A673 (cell line): ENCODE measurements around the gene SLC7A5. TPM values are rescaled to one million over a fixed set of nuclear protein-coding genes. Genes with fewer than 3 reads are reported as not detected.

Experiments used
- BruUV-seq: library from RNA; stranded (reverse); fragments of 400-500 nt; replicated peaks from 2 replicates; lab custom pipeline; 2021; lab: Mats Ljungman, UMichigan
- CTCF ChIA-PET: fragments of 300-600 bp; sonication (Branson Sonifier 250); formaldehyde crosslinking; loops from one replicate; lab custom pipeline; 2022; ENCODE audit warnings: antibody characterized with exemption; lab: Charles Lee
- POLR2A ChIA-PET: fragments of 300-600 bp; sonication (Branson Sonifier 250); formaldehyde crosslinking; loops from one replicate; lab custom pipeline; 2022; ENCODE audit warnings: antibody characterized with exemption; ENCODE audit not compliant: low non-redundant PET; lab: Charles Lee
- DNase-seq: peaks from one replicate; pipeline ENCODE4 v3.0.0-alpha.2; 2015; ENCODE audit warnings: low spot score
- H3K27ac ChIP-seq: fragments of 200-600 bp; sonication (generic); 2 replicates; pipeline ENCODE4 v1.5.1; 2016; ENCODE audit warnings: mixed run types, low read depth, mild to moderate bottlenecking, mixed read lengths, antibody characterized with exemption, low read length; ENCODE audit not compliant: poor library complexity, severe bottlenecking
- H3K27me3 ChIP-seq: fragments of 200-600 bp; sonication (generic); replicated peaks from 2 replicates; pipeline ENCODE4 v1.6.1; 2017; ENCODE audit warnings: mixed run types, low read depth, mild to moderate bottlenecking, mixed read lengths, antibody characterized with exemption, low read length; ENCODE audit not compliant: insufficient read depth, poor library complexity
- H3K36me3 ChIP-seq: fragments of 200-600 bp; sonication (generic); 2 replicates; pipeline ENCODE4 v1.6.1; 2016; ENCODE audit warnings: mixed run types, mild to moderate bottlenecking, mixed read lengths, antibody characterized with exemption, low read length; ENCODE audit not compliant: insufficient read depth, poor library complexity, severe bottlenecking
- H3K4me1 ChIP-seq: fragments of 200-600 bp; sonication (generic); 2 replicates; pipeline ENCODE4 v1.6.1; 2017; ENCODE audit warnings: mixed run types, mild to moderate bottlenecking, mixed read lengths, antibody characterized with exemption, low read length; ENCODE audit not compliant: insufficient read depth, poor library complexity, severe bottlenecking
- H3K4me3 ChIP-seq: fragments of 200-600 bp; sonication (generic); 2 replicates; pipeline ENCODE4 v1.5.1; 2016; ENCODE audit warnings: low read depth, mixed run types, mild to moderate bottlenecking, mixed read lengths, low read length; ENCODE audit not compliant: poor library complexity, severe bottlenecking
- H3K9me3 ChIP-seq: fragments of 200-600 bp; sonication (generic); 2 replicates; pipeline ENCODE4 v1.6.1; 2016; ENCODE audit warnings: mixed run types, low read depth, mild to moderate bottlenecking, mixed read lengths, antibody characterized with exemption, low read length; ENCODE audit not compliant: poor library complexity, severe bottlenecking
- EZH2 ChIP-seq: fragments of 200-600 bp; sonication (generic); IDR thresholded peaks from 2 replicates; pipeline ENCODE4 v1.6.1; 2017; ENCODE audit warnings: borderline replicate concordance, low read depth, mild to moderate bottlenecking, mixed read lengths, antibody characterized with exemption, low read length; ENCODE audit not compliant: poor library complexity, severe bottlenecking
- intact Hi-C: fragments of 100-400 bp; cut with micrococcal nuclease; formaldehyde crosslinking; loops from one replicate; pipeline ENCODE4 v1.10.0; 2022; ENCODE audit not compliant: unreplicated experiment
- total RNA-seq: library from RNA; stranded (reverse); gene quantifications from 2 replicates; pipeline ENCODE4 v1.2.3, GENCODE V29; 2021
- TF ChIP-seq, protein P1 (sequence below): fragments of 300-800, 200-600 bp; sonication (generic); conservative IDR thresholded peaks from 2 replicates; pipeline ENCODE4 v1.5.1; 2017; ENCODE audit warnings: low read depth, mild to moderate bottlenecking, antibody characterized with exemption, low read length, moderate library complexity, mixed read lengths

SLC7A5 gene
- total RNA-seq, 1 experiment from 2014 or later: 371 TPM

DNA sequence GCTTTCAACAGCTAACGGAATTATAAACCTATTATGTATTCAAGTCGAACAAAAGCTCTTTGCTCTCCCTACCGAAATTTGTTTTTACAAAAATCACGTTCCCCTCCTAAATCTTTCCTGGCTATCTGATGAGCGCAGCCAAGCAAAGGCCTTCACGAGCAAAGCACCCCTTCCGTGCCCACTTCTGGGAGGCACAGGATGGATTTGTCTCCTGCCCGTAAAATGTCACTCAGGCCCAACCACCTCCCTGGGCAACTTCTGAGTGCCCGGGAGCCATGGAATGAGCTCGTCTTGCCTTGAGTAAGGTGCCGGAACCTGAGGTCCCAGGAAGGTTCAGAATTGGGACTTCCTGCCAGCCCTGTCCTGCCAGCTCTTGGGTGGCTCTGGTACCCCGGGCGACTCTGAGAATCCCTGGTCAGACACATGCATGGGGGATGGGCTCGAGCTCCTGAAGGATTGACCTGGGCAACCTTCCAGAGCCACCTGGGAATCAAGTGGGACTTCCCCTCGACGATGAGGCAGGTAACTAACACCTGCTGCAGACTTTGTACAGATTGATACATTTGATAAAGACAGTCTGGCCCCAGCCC, 19.8 kb downstream of the SLC7A5 start:
- H3K4me3 ChIP-seq: no peak overlapping the region
- intact Hi-C loops: loop anchor here (5.0 kb wide), 1 partner anchor 72 kb away; no protein-coding TSS in a partner anchor
- no peak for DNase-seq
- H3K9me3 ChIP-seq: no peaks in the 10 kb centered on the region
- POLR2A ChIA-PET: interaction anchor here (0.6 kb wide), 2 partner anchors 20 to 69 kb away, joined by 3 to 4 read pairs; partner anchors contain the start of gene SLC7A5
- H3K36me3 ChIP-seq: peaks cover 71% of the 10 kb centered on the region
- H3K27ac ChIP-seq: peak overlapping the region; percentile 40
- H3K27me3 ChIP-seq: no peaks in the 10 kb centered on the region
- CTCF ChIA-PET: interaction anchor here (0.7 to 1.7 kb wide), 3 partner anchors 21 to 69 kb away, joined by 5 to 9 read pairs (median 9); no protein-coding TSS in a partner anchor
- no peak for TF ChIP-seq EZH2
- TF ChIP-seq, protein P1, sequence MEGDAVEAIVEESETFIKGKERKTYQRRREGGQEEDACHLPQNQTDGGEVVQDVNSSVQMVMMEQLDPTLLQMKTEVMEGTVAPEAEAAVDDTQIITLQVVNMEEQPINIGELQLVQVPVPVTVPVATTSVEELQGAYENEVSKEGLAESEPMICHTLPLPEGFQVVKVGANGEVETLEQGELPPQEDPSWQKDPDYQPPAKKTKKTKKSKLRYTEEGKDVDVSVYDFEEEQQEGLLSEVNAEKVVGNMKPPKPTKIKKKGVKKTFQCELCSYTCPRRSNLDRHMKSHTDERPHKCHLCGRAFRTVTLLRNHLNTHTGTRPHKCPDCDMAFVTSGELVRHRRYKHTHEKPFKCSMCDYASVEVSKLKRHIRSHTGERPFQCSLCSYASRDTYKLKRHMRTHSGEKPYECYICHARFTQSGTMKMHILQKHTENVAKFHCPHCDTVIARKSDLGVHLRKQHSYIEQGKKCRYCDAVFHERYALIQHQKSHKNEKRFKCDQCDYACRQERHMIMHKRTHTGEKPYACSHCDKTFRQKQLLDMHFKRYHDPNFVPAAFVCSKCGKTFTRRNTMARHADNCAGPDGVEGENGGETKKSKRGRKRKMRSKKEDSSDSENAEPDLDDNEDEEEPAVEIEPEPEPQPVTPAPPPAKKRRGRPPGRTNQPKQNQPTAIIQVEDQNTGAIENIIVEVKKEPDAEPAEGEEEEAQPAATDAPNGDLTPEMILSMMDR: no peak
- BruUV-seq: no TSS peak
- peaks cover 54% of the 10 kb centered on the region for H3K4me1 ChIP-seq

GRCh38 chr16:87848676-87849345, 20.5 kb downstream of the SLC7A5 start:
- CTCF ChIA-PET: interaction anchor here (0.7 to 1.7 kb wide), 3 partner anchors 22 to 68 kb away, joined by 5 to 9 read pairs (median 9); no protein-coding TSS in a partner anchor
- peaks cover 72% of the 10 kb centered on the region for H3K36me3 ChIP-seq
- no peaks in the 10 kb centered on the region for H3K27me3 ChIP-seq
- H3K9me3 ChIP-seq: no peaks in the 10 kb centered on the region
- intact Hi-C loops: no loop called here
- TF ChIP-seq EZH2: no peak
- TF ChIP-seq, protein P1: no peak
- H3K4me3 ChIP-seq: no peak overlapping the region
- H3K4me1 ChIP-seq: peaks cover 55% of the 10 kb centered on the region
- no TSS peak for BruUV-seq
- H3K27ac ChIP-seq: peak overlapping the region; percentile 60
- POLR2A ChIA-PET: interaction anchor here (0.6 kb wide), 2 partner anchors 21 to 68 kb away, joined by 3 to 4 read pairs; partner anchors contain the start of gene SLC7A5
- DNase-seq: no peak

DNA sequence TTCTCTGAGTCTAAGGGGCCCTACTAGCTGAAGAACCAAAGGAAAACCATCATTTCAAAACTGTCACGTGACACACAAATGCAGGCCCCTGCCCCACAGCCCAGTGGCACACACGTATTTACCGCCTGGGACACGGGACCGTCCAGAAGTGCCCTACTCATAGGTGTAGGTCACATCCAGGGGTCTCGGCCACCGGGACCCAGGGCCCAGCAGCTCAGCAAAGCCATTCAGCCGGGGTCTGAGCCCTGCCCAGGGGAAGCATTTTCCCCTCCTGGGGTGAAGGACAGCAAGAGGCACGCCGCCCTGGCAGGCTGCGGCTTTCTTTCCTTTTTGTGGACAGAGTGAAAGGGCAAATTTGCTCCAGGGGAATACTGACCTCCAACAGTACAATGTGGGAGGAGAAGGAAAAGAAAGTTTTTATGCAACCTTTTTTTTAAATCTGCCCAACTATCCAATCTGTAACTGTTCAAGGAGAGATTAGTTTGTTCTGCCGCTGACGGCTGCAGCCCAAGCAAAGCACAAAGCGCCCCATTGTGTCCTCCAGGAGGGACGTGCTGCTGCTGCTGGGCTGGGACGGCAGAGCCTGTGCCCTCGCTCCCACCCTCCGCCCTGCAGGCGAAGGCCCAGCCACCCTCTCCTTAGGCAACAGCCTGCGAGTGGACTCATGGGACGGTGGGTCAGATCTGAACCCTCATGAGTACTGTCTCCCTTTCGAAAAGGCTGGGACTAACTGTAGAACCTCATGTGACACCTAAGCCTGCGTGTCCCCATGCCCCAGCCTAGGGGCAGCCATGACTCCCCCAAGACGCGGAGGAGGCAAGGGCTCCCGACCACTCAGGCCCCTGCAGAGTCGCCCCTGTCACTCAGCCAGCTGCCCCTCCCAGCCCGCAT, 21.3 kb downstream of the SLC7A5 start:
- intact Hi-C loops: no loop called here
- BruUV-seq: no TSS peak
- Histone ChIP-seq H3K27ac (peak overlapping the region; percentile 60), H3K4me1 (peaks cover 52% of the 10 kb centered on the region), H3K27me3 (no peaks in the 10 kb centered on the region), H3K9me3 (no peaks in the 10 kb centered on the region), H3K36me3 (peaks cover 80% of the 10 kb centered on the region), H3K4me3 (no peak overlapping the region)
- POLR2A ChIA-PET: interaction anchor here (0.7 kb wide), 1 partner anchor 46 kb away, joined by 4 read pairs; no protein-coding TSS in a partner anchor
- CTCF ChIA-PET: no interaction called here
- TF ChIP-seq, protein P1: no peak
- no peak for TF ChIP-seq EZH2
- DNase-seq: no peak
